Cortex of kidney (tissue), 1 donor: ENCODE measurements around the gene NAP1L5.

Source experiments
- DNase-seq: peaks from one replicate; lab custom pipeline; 2025; lab: John Stamatoyannopoulos, UW

The NAP1L5 gene

GRCh38 chr4:88697588-88698329 is at the start of gene NAP1L5:
NAP1L5 (minus strand) TSS chr4:88697829; CDS start chr4:88697754, 75 bp downstream.
- no peak for DNase-seq

- no peak for DNase-seq
These were observed 49.7 kb upstream of the NAP1L5 start for GRCh38 chr4:88747351-88747750.

- DNase-seq, result no peak
These were observed 48.6 kb upstream of the NAP1L5 start for GRCh38 chr4:88746206-88746605.

- DNase-seq, result no peak
These were observed 48.0 kb upstream of the NAP1L5 start for GRCh38 chr4:88745581-88746163.

- no peak for DNase-seq
These were observed 47.5 kb upstream of the NAP1L5 start for GRCh38 chr4:88745175-88745574.

GRCh38 chr4:88744609-88745008 is 47.0 kb upstream of the NAP1L5 start:
- DNase-seq, result no peak

GRCh38 chr4:88743696-88744095 is 46.1 kb upstream of the NAP1L5 start:
- DNase-seq, result no peak

- no peak for DNase-seq
These were observed 44.9 kb upstream of the NAP1L5 start for GRCh38 chr4:88742561-88742960.

GRCh38 chr4:88738180-88738579 is 40.6 kb upstream of the NAP1L5 start:
- no peak for DNase-seq

GRCh38 chr4:88737307-88737941 is 39.8 kb upstream of the NAP1L5 start:
- DNase-seq, result no peak

- DNase-seq, result no peak
These were observed 38.6 kb upstream of the NAP1L5 start for GRCh38 chr4:88736264-88736663.

GRCh38 chr4:88735564-88735963 is 37.9 kb upstream of the NAP1L5 start:
- DNase-seq, result no peak

- DNase-seq, result no peak
These were observed 36.8 kb upstream of the NAP1L5 start for GRCh38 chr4:88734403-88734949.

GRCh38 chr4:88732714-88733368 is 35.2 kb upstream of the NAP1L5 start:
- DNase-seq, result no peak

- DNase-seq, result no peak
These were observed 33.8 kb upstream of the NAP1L5 start for GRCh38 chr4:88731381-88731780.

GRCh38 chr4:88730811-88731210 is 33.2 kb upstream of the NAP1L5 start:
- no peak for DNase-seq

- DNase-seq, result no peak
These were observed 31.6 kb upstream of the NAP1L5 start for GRCh38 chr4:88729146-88729760.

GRCh38 chr4:88728146-88728545 is 30.5 kb upstream of the NAP1L5 start:
- no peak for DNase-seq

- DNase-seq, result no peak
These were observed 28.4 kb upstream of the NAP1L5 start for GRCh38 chr4:88725986-88726385.

GRCh38 chr4:88725143-88725542 is 27.5 kb upstream of the NAP1L5 start:
- DNase-seq, result no peak

GRCh38 chr4:88724406-88724805 is 26.8 kb upstream of the NAP1L5 start:
- no peak for DNase-seq

- DNase-seq, result no peak
These were observed 25.2 kb upstream of the NAP1L5 start for GRCh38 chr4:88722828-88723227.
